T-helper 2 cell treated with Interferon-gamma antibody and Interleukin-4, amounts not matched to agents 100 ng/mL and 5 ng/mL, for 36 hours (primary cell): ENCODE measurements around the gene SIRT6. TPM values are rescaled to one million over a fixed set of nuclear protein-coding genes. Genes with fewer than 3 reads are reported as not detected.
"Not testable (repeated sequence)": the region's sequence is repeated elsewhere in the genome, so short reads cannot be mapped to it uniquely, and the experiment has no call there.

ENCODE experiments used
- intact Hi-C: fragments of 100-400 bp; cut with micrococcal nuclease; formaldehyde crosslinking; loops from one replicate; pipeline ENCODE4 v1.15.1; 2023
- total RNA-seq: library from RNA; stranded (reverse); gene quantifications from 2 replicates; pipeline ENCODE4 v1.2.3, GENCODE V29; 2022

SIRT6 gene
- total RNA-seq, 1 donor from 2014 or later = 35.6 TPM

GRCh38 chr19:4199699-4200293 is 17.4 kb upstream of the SIRT6 start:
- intact Hi-C loops = no loop called here

- intact Hi-C loops = no loop called here
Observed at GRCh38 chr19:4198467-4199126, 16.2 kb upstream of the SIRT6 start.

GRCh38 chr19:4197625-4198466 is 15.5 kb upstream of the SIRT6 start:
- intact Hi-C loops = no loop called here

GRCh38 chr19:4197228-4197624 is 14.9 kb upstream of the SIRT6 start:
- intact Hi-C loops = no loop called here

DNA sequence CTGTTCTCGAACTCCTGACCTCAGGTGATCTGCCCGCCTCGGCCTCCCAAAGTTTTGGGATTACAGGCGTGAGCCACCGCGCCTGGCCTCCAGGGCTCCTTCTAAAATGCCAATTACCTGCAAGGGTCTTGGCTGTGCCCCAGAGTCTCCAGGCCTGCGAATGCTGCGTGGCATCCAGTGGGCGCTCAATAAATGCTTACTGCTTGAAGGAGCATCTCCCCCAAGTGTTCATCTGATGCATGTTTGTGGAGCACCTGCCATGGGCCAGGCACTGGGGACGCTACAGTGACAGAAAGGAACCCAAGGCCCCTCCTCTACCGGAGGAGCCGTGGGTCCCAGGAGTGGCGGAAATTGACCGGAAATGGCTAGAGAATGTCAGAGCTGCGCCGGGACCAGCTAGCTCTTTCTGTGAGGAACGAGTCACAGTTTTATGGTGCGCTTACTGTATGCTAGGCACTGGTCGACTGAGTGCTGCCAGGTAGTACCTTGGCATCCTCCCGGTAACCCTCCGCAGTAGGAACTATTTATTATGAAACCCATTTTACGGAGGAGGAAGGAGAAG is 14.3 kb upstream of the SIRT6 start:
- intact Hi-C loops = no loop called here

DNA sequence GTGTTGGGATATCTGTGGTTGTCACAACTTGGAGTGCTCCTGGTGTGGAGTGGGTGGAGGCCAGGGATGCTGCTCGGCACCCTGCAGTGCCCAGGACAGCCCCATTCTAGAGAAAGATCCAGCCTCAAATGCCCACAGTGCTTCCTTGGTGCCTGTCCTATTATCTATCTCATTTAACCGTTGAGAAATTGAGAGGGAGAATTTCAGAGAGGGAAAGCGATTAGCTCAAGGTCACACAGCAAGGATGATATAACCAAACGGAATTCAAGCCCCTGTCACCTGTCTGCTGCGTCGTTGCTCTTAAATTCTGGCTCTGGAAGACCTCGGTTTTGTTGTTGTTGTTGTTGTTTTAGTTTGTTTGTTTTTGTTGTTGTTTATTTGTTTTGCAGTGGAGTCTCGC is 13.6 kb upstream of the SIRT6 start:
- intact Hi-C loops = no loop called here

DNA sequence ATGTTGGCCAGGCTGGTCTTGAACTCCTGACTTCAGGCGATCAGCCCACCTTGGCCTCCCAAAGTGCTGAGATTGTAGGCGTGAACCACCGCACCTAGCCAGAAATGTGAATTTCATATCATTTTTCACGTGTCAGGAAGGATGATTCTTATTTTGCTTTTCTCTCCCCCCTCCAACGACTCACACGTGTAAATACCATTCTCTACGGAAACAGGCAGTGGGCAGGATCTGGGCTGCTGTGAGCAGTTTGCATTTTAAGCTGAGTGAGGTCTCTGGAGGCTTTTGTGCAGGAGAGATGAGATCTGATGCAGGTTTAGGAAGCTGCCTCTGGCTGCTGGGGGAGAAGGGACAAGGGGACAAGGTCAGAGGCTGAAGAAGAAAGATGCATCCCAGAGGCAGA is 12.0 kb upstream of the SIRT6 start:
- intact Hi-C loops = no loop called here

DNA sequence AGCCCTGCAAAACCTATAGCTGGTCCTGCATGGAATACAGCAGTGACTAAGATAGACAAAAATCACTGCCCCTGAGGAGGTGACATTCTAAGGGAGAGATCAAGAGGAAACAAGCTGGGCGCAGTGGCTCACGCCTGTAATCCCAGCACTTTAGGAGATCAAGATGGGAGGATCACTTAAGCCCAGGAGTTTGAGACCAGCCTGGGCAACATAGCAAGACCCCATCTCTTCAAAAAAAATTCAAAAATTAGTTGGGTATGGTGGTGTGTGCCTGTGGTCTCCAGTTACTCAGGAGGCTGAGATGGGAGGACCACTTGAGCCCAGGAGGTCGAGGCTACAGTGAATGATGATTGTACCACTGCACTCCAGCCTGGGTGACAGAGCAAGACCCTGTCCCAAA is 10.2 kb upstream of the SIRT6 start:
- intact Hi-C loops = not testable (repeated sequence)

DNA sequence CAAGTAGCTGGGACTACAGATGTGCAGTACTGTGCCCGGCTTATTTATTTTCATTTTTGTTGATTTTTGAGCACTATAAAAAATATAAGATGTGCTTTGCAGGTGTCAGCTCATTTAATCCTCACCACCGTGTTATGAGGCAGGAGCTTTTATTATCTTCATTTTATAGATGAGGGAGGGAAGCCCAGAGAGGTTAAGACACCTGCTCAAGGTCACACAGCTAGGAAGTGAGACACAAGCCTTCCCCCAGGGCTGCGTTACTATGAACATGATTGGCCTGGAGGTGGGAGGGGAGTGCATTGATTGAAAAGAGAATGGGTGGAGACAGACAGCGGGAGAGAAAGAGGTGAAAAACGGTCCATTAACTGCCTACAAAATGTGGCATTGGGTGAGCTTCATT is 7.3 kb upstream of the SIRT6 start:
- intact Hi-C loops = loop anchor here (5.0 kb wide), 1 partner anchor 202 kb away; the partner anchor contains the start of gene EEF2

DNA sequence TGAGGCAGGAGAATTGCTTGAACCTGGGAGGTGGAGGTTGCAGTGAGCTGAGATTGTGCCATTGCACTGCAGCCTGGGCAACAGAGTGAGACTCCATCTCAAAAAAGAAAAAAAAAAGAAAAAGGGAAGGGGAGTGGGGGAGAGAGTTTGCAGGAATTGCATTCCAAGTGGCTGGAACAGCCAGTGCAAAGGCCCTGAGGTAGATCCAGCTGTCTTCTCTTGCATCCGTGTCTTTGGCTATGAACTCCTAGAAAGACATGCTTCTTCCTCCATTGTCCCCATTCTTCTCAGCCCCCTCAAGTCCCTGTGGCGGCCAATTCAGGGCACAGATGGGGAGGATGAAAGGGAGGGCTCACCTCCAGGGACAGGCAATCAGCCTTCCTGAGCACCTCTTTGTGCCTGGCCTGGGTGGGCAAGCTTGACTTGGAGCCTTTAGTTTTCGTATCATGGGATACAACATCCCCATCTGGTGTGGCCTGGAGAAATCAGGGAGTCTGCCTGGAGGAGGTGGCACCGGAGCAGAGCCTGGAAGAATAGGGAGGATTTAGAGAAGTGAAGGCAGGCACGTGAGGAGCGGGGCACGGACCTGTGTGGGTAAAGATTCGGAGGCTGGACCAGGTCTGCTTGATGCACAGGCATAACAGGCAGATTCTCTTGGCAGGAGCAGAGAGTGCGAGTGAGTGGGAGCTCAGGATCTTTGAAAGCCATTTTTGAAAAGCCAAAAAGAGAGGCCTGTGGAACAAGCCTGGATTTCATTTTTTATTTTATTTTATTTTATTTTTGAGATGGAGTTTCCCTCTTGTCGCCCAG is 5.2 kb upstream of the SIRT6 start:
- intact Hi-C loops = loop anchor here (5.0 kb wide), 1 partner anchor 200 kb away; the partner anchor contains the start of gene EEF2

GRCh38 chr19:4186087-4186993 is 4.0 kb upstream of the SIRT6 start:
- intact Hi-C loops = loop anchor here (5.0 kb wide), 1 partner anchor 199 kb away; the partner anchor contains the start of gene EEF2

DNA sequence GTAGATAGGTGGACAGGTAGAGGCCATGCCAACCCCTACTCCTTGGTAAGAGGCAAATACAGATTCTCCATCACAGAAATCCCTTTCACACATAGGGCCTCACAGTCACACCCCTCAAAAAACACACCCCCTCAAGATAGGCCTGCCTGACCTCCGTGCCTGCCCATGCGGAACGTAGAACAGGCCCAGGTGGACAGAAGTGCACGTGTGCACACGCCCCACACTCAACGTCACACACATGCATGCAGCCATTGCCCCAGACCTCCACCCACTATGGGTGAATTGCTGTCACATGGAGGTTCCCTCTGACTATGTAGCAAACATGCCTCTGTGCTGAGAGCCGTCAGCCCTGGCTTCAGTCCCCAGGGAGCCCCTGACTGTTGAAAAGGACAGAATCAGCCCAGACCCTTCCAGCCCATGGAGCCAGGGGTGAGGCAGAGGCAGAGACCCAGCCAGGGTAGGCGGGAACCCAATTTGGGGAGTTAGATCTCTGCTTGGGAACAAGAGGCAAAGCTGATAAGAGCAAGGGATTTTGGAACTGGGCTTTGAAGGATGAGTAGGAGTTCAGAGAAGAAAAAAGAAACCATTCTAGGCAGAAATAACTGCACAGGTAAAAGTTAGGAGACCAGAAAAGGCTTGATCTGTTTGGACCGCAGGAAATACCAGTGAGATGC is 3.2 kb upstream of the SIRT6 start:
- intact Hi-C loops = loop anchor here (5.0 kb wide), 1 partner anchor 198 kb away; the partner anchor contains the start of gene EEF2

- intact Hi-C loops = loop anchor here (5.0 kb wide), 2 partner anchors 118 to 198 kb away; partner anchors contain the start of genes EEF2 and ZBTB7A
Observed at GRCh38 chr19:4184718-4185352, 2.5 kb upstream of the SIRT6 start.

DNA sequence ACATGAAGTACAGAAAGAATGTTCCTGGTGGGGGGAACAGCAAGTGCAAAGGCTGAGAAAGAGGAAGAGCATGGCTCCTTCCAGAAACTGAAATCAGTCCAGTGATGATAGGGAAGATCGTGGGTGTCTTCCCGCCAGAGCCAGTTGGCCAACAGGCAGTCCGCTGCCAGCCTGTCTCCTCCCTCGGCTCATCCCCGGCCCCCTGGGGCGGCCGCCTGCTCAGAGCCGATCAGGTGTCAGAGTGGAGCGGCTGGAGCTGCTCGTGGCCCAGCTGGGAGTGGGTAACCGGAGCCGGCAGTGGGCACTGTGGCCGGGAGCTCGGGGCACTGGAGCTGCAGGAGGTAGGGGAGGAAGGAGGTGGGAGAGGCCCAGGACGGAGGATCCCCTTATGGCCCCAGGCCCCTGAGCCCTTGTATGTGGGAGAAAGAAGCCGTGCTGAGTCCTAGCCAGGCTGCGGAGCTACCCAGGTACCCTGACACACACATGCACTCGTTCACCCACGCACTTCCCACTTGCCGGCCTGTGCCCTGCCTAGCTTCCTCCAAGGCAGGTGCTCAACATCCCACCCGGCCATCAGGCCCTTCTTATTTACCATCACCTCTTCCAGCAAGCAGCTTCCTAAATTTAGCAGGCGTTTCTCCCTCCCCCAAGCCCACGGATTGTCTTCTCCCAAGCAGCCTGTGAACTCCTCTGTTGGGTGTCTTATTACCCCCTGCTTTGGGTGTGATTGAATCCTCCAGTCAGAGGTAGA is 1.8 kb upstream of the SIRT6 start:
- intact Hi-C loops = loop anchor here (5.0 kb wide), 1 partner anchor 117 kb away; the partner anchor contains the start of gene ZBTB7A

- intact Hi-C loops = loop anchor here (5.0 kb wide), 1 partner anchor 114 kb away; the partner anchor contains the start of gene ZBTB7A
Observed at GRCh38 chr19:4181053-4181508, 1.3 kb downstream of the SIRT6 start.

GRCh38 chr19:4178990-4179389 is 3.4 kb downstream of the SIRT6 start:
- intact Hi-C loops = no loop called here

GRCh38 chr19:4177146-4177545 is 5.2 kb downstream of the SIRT6 start:
- intact Hi-C loops = no loop called here

DNA sequence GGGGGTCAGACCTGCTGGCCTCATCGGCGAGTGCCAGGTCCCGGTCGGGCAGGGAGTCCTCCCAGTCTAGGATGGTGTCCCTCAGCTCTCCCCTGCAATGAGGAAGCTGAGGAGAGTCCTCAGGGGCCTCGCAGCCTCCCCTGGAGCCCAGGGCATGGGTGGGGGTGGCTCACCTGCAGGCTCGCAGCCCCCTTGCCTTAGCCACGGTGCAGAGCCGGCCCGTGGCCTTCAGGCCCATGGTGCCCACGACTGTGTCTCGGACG is 6.8 kb downstream of the SIRT6 start:
- intact Hi-C loops = no loop called here
